ENCODE data around the gene PTPRN2.

Gene PTPRN2

GRCh38 chr7:157559596-157560257 lies 1027.9 kb downstream of the PTPRN2 start:
- H3K36me3 ChIP-seq (ENCODE audit: control insufficient read depth, insufficient read depth, low read length) = no peaks in the 10 kb centered on the region
- no peaks in the 10 kb centered on the region for H3K4me1 ChIP-seq
- no peak for TF ChIP-seq CTCF (IDR thresholded peaks at IDR 0.05)

GRCh38 chr7:157558875-157559595 lies 1028.6 kb downstream of the PTPRN2 start:
- H3K9ac ChIP-seq = no peak overlapping the region
- no peak for TF ChIP-seq CTCF (IDR thresholded peaks at IDR 0.05)
- no peaks in the 10 kb centered on the region for H3K36me3 ChIP-seq (ENCODE audit: control insufficient read depth, insufficient read depth, low read length)
- H3K27ac ChIP-seq = no peak overlapping the region
- H3K9me3 ChIP-seq (ENCODE audit: control insufficient read depth, low read length) = no peaks in the 10 kb centered on the region
- no peak overlapping the region for H2AFZ ChIP-seq
- H3K27me3 ChIP-seq (ENCODE audit: control insufficient read depth, insufficient read depth, low read length) = no peaks in the 10 kb centered on the region
- H3K4me2 ChIP-seq (ENCODE audit: low read length) = no peak overlapping the region
- no peak overlapping the region for H3K4me3 ChIP-seq (ENCODE audit: low read depth, low read length)
- H3K79me2 ChIP-seq = no peaks in the 10 kb centered on the region
- no peaks in the 10 kb centered on the region for H3K4me1 ChIP-seq

More at GRCh38 chr7:157559596-157560257, 1027.9 kb downstream of the PTPRN2 start:
- no peaks in the 10 kb centered on the region for H3K27me3 ChIP-seq (ENCODE audit: control insufficient read depth, insufficient read depth, low read length)
- no peak overlapping the region for H3K9ac ChIP-seq
- H2AFZ ChIP-seq = no peak overlapping the region
- H3K4me3 ChIP-seq (ENCODE audit: low read depth, low read length) = no peak overlapping the region
- no peak overlapping the region for H3K27ac ChIP-seq
- no peaks in the 10 kb centered on the region for H3K9me3 ChIP-seq (ENCODE audit: control insufficient read depth, low read length)
- H3K4me2 ChIP-seq (ENCODE audit: low read length) = no peak overlapping the region
- H3K79me2 ChIP-seq = no peaks in the 10 kb centered on the region

- Histone ChIP-seq H3K27me3 (ENCODE audit: control insufficient read depth, insufficient read depth, low read length) (no peaks in the 10 kb centered on the region), H3K4me3 (ENCODE audit: low read depth, low read length) (no peak overlapping the region), H3K36me3 (ENCODE audit: control insufficient read depth, insufficient read depth, low read length) (no peaks in the 10 kb centered on the region), H2AFZ (no peak overlapping the region), H3K9ac (no peak overlapping the region), H3K4me2 (ENCODE audit: low read length) (no peak overlapping the region), H3K4me1 (no peaks in the 10 kb centered on the region), H3K9me3 (ENCODE audit: control insufficient read depth, low read length) (no peaks in the 10 kb centered on the region), H3K27ac (no peak overlapping the region), H3K79me2 (no peaks in the 10 kb centered on the region)
- no peak for TF ChIP-seq CTCF (IDR thresholded peaks at IDR 0.05)
Measured at GRCh38 chr7:157558516-157558874, 1029.1 kb downstream of the PTPRN2 start.

GRCh38 chr7:157558061-157558460 lies 1029.6 kb downstream of the PTPRN2 start:
- no peak overlapping the region for H2AFZ ChIP-seq
- H3K9me3 ChIP-seq (ENCODE audit: control insufficient read depth, low read length) = no peaks in the 10 kb centered on the region
- H3K27ac ChIP-seq = no peak overlapping the region
- TF ChIP-seq CTCF (IDR thresholded peaks at IDR 0.05) = no peak
- no peaks in the 10 kb centered on the region for H3K79me2 ChIP-seq
- H3K4me3 ChIP-seq (ENCODE audit: low read depth, low read length) = no peak overlapping the region
- H3K27me3 ChIP-seq (ENCODE audit: control insufficient read depth, insufficient read depth, low read length) = no peaks in the 10 kb centered on the region
- H3K4me2 ChIP-seq (ENCODE audit: low read length) = no peak overlapping the region
- no peaks in the 10 kb centered on the region for H3K36me3 ChIP-seq (ENCODE audit: control insufficient read depth, insufficient read depth, low read length)
- no peaks in the 10 kb centered on the region for H3K4me1 ChIP-seq
- H3K9ac ChIP-seq = no peak overlapping the region

Measured in parathyroid adenoma (tissue), 2 donors.